Epithelial cell of esophagus (primary cell): ENCODE data around the gene TBXAS1.

Experiments used
- DNase-seq: peaks from one replicate; pipeline ENCODE4 v3.0.0; 2010; ENCODE audit warnings: low read depth
- H3K4me3 ChIP-seq: 2 replicates; pipeline ENCODE4 v1.5.1; 2011; ENCODE audit warnings: mild to moderate bottlenecking, low read length, control low read depth
- CTCF ChIP-seq: IDR thresholded peaks from 2 replicates; pipeline ENCODE4 v1.5.1; 2011; ENCODE audit warnings: low read depth, mild to moderate bottlenecking, low read length, control low read depth, inconsistent platforms; ENCODE audit not compliant: insufficient read depth; ENCODE audit errors: missing control alignments

The TBXAS1 gene

GRCh38 chr7:139844779-139845442 lies 15.8 kb downstream of the TBXAS1 start:
- peak; percentile 35 for DNase-seq
- no peak for TF ChIP-seq CTCF
- H3K4me3 ChIP-seq: no peak overlapping the region

DNA sequence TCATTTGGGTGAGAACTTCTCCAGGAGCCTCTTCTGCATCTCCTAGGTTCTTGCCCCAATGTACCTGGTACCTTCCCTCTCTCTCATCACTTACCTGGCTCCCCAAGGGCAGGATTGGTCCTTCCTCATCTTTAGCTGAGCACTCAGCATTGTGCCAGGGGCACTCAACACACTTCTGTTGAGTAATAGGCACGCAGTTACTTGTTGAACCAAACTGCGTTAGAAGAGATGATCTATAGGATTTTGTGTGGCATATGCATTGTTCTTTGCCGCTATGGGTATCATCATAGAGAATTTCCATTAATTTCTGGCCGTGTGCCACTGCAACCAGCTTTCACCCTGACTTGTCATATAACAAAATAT lies 16.4 kb downstream of the TBXAS1 start:
- H3K4me3 ChIP-seq: no peak overlapping the region
- peak; percentile 86 for DNase-seq
- TF ChIP-seq CTCF: no peak

DNA sequence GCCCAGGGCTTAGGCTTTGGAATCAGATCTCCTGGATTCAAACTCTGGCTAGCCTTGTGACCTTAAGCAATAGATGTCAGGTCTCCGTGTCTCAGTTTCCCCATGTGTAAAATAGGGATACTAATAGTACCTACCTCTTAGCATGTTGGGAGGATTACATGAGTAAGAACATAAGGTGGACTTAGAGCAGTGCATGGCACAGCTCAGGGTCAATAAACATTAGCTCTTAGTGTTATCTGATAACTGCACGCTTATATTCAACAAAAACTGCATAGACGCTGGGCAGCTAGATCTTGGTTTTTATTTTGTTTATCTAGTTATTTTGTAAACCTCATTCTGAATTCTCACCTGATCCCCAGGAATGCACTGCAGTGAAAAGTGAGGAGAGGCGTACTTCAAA lies 17.2 kb downstream of the TBXAS1 start:
- no peak for DNase-seq
- H3K4me3 ChIP-seq: no peak overlapping the region
- no peak for TF ChIP-seq CTCF

GRCh38 chr7:139848274-139848673 lies 19.2 kb downstream of the TBXAS1 start:
- no peak for DNase-seq
- TF ChIP-seq CTCF: no peak
- no peak overlapping the region for H3K4me3 ChIP-seq

- no peak for DNase-seq
- TF ChIP-seq CTCF: no peak
- H3K4me3 ChIP-seq: no peak overlapping the region
Observed at GRCh38 chr7:139850906-139851305, 21.8 kb downstream of the TBXAS1 start.

GRCh38 chr7:139851770-139852481 lies 22.9 kb downstream of the TBXAS1 start:
- TF ChIP-seq CTCF: no peak
- DNase-seq: no peak
- no peak overlapping the region for H3K4me3 ChIP-seq

- TF ChIP-seq CTCF: no peak
- H3K4me3 ChIP-seq: no peak overlapping the region
- no peak for DNase-seq
Observed at GRCh38 chr7:139852482-139852845, 23.4 kb downstream of the TBXAS1 start.
